IPS DF 6.9 (cell line): Measurements from ENCODE around the gene SLC4A9.

Source experiments
- DNase-seq: peaks from one replicate; pipeline ENCODE4 v3.0.0-alpha.2; 2013; ENCODE audit warnings: low read depth, low spot score
- H3K27ac ChIP-seq: one replicate; pipeline ENCODE4 v1.5.1; 2013; ENCODE audit warnings: low read length, control low read depth
- H3K27me3 ChIP-seq: 2 replicates; pipeline ENCODE4 v1.6.1; 2013; ENCODE audit warnings: mild to moderate bottlenecking, low read length; ENCODE audit not compliant: control insufficient read depth, insufficient read depth
- H3K36me3 ChIP-seq: 2 replicates; pipeline ENCODE4 v1.6.1; 2013; ENCODE audit warnings: low read length; ENCODE audit not compliant: control insufficient read depth, insufficient read depth
- H3K4me1 ChIP-seq: 2 replicates; pipeline ENCODE4 v1.6.1; 2013; ENCODE audit warnings: low read length; ENCODE audit not compliant: control insufficient read depth, insufficient read depth
- H3K4me3 ChIP-seq: 2 replicates; pipeline ENCODE4 v1.5.1; 2013; ENCODE audit warnings: mild to moderate bottlenecking, low read length
- H3K9me3 ChIP-seq: 2 replicates; pipeline ENCODE4 v1.6.1; 2013; ENCODE audit warnings: low read length, inconsistent platforms; ENCODE audit not compliant: control insufficient read depth, insufficient read depth
- WGBS: extraction: QIAGEN DNeasy Blood & Tissue Kit; methylation state at CpG from one replicate; pipeline ENCODE4 v1.1.7; 2013; ENCODE audit warnings: mixed read lengths, missing lambda C conversion rate; ENCODE audit not compliant: insufficient read length, insufficient coverage; 5-methylcytosine and 5-hydroxymethylcytosine counted together

SLC4A9 gene

DNA sequence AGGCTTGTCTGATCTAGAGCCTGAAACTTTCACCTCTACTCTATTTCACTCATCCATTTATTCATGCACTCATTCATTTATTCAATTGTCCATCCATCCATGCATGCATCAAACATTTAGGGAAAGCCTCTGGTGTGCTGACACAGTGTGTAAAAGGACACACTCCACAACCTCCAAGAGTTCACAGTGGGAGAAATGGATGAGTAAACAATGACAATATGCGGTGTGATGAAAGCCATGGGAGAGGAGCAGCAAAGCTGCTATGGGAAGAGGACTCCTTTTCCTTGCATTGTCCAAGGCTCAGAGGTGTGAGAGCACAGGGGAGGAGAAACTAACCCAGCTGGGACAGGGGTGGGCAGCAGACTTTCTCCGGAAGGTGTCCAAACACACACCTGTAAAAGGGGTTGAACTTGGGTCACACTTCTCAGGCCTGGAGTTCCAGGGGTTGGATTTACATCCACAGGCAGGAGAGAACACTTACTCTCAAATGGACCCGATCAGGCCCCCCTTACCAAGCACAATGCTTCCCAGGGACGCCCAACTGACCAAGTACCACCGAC lies 35.9 kb upstream of the SLC4A9 start:
- no peak for DNase-seq
- Histone ChIP-seq H3K9me3 (no peaks in the 10 kb centered on the region), H3K27me3 (no peaks in the 10 kb centered on the region), H3K36me3 (no peaks in the 10 kb centered on the region), H3K27ac (no peak overlapping the region), H3K4me3 (no peak overlapping the region), H3K4me1 (peaks cover 1% of the 10 kb centered on the region; the same call in 1 of the 2 replicates)
- no CpG with 5 or more reads among the region's 5 CpGs for WGBS

DNA sequence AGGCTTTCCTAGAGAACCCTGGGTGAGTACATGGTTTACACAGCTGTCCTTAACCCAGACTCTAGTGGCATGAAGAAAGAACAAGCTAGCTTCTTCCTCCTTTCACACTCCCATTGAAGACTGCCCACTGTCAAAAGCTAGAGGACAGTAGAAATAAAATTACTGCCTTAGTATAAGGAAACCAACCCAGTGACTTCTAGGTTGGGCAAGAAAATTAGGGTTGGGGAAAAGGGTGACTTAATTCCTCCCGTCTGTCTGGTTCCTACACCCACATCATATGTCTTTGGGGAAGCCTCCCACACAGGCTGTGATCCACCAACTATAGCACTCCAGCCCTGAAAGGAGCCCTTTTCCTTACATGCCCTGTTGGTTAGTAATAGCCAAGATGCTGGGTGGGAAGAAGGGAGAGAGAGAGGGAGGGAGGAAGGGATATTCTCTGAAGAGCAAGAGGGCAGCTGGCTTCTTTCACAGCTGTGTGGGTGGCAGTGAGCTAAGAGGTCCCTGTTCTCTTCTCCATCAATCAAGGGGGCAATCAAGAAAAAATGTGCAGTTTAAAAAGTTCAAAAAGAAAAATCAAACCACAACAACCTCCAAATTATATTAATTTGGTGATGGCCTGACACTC lies 35.3 kb upstream of the SLC4A9 start:
- Histone ChIP-seq H3K4me1 (peaks cover 1% of the 10 kb centered on the region; the same call in 1 of the 2 replicates), H3K9me3 (no peaks in the 10 kb centered on the region), H3K4me3 (no peak overlapping the region), H3K27me3 (no peaks in the 10 kb centered on the region), H3K27ac (no peak overlapping the region), H3K36me3 (no peaks in the 10 kb centered on the region)
- no CpG with 5 or more reads among the region's 1 CpG for whole genome bisulfite sequencing
- no peak for DNase-seq

DNA sequence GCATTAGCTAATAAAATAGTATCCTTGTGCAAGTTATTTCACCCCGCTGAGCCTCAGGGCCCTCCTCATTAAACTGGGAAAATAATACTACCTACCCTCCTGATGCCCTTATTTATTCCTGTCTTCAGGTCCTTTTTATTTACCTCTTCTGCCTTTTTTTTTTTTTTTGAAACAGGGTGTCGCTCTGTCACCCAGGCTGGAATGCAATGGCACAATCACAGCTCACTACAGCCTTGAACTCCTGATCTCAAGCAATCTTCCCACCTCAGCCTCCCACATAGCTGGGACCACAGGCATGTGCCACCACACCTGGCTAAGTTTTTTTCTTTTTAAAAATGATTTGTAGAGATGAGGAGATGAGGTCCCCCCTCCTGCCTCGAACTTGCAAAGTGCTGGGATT lies 34.5 kb upstream of the SLC4A9 start:
- DNase-seq: no peak
- Histone ChIP-seq H3K4me3 (no peak overlapping the region), H3K9me3 (no peaks in the 10 kb centered on the region), H3K27me3 (no peaks in the 10 kb centered on the region), H3K4me1 (peaks cover 1% of the 10 kb centered on the region; the same call in 1 of the 2 replicates), H3K27ac (no peak overlapping the region), H3K36me3 (no peaks in the 10 kb centered on the region)
- no CpG with 5 or more reads among the region's 3 CpGs for WGBS

DNA sequence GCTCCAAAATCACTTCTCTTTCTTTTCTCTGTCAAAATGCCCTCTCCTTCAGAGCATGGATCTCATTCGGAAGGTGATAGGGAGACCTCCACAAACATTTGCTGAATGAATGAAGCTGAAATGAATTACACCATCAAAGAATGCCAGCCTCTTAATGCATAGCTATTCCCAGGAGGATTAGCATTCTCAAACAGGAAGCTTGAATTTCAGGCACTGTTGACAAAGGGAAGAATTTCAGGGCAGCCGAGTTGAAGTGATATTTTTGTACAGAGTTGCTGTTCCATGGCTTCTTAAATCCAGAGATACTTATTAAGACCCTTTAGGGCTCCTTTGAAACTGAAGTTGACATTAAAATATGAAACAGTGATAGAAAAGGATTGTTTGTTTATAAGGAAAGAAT lies 32.4 kb upstream of the SLC4A9 start:
- DNase-seq: no peak
- no peaks in the 10 kb centered on the region for H3K36me3 ChIP-seq
- WGBS: no CpG with 5 or more reads among the region's 2 CpGs
- no peak overlapping the region for H3K27ac ChIP-seq
- no peak overlapping the region for H3K4me3 ChIP-seq
- H3K27me3 ChIP-seq: no peaks in the 10 kb centered on the region
- H3K9me3 ChIP-seq: no peaks in the 10 kb centered on the region
- H3K4me1 ChIP-seq: peaks cover 1% of the 10 kb centered on the region; the same call in 1 of the 2 replicates

DNA sequence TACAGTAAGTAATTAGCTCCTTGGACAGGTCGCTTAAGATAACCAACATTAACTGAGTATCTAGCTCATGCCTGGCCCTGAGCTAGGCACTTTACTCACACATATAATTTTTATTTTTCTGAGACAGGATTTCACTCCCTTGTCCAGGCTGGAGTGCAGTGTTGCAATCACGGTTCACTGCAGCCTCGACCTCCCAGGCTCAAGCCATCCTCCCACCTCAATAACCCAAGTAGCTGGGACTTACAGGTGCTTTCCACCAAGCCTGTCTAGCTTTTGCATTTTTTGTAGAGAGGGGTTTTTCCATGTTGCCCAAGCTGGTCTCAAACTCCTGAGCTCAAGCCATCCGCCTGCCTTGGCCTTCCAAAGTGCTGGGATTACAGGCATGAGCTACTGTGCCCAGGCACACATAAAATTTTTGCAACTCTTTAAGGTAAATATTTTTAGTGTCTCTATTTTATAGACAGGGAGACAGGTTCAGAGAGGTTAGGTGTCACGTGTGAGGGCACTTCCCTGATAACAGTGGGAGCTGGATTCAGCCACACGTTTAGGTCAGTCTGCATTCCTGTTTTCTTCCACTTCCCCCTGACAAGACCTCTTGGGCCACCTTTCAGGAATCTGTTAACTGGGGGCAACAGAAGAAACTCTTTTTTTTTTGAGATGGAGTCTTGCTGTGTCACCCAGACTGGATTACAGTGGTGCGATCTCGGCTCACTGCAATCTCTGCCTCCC lies 31.8 kb upstream of the SLC4A9 start:
- Histone ChIP-seq H3K4me1 (peaks cover 1% of the 10 kb centered on the region; the same call in 1 of the 2 replicates), H3K9me3 (no peaks in the 10 kb centered on the region), H3K27me3 (no peaks in the 10 kb centered on the region), H3K4me3 (no peak overlapping the region), H3K27ac (no peak overlapping the region), H3K36me3 (no peaks in the 10 kb centered on the region)
- WGBS: no CpG with 5 or more reads among the region's 8 CpGs
- DNase-seq: no peak

DNA sequence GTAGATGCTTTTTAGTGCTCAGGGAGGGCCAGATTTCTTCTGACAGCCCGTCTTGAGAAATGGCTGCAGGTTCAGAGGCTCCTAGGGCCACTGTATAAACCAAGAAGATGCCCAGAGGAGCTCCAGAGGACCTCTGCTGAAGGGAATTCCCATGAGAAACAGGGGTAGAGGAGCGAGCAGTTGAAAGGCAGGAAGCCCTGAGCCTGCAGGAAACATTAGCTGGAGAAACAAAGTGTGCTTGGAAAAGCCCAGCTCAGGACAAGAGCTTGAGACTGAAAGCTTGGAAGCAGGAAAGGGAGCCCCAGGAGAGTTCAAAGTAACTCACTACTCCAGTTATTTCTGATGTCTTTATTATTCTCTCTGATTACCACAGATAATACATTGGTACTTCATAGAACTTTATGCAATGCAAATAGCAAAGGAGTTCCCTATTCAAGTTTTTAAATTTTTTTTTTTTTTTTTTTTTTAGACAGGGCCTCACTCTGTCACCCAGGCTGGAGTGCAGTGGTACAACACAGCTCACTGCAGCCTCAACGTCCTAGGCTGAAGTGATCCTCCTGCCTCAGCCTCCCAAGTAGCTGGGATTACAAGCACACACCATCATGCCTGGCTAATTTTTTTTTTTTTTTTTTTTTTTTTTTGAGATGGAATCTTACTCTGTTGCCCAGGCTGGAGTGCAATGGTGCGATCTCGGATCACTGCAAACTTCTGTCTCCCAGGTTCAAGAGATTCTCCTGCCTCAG lies 30.1 kb upstream of the SLC4A9 start:
- H3K4me3 ChIP-seq: no peak overlapping the region
- H3K4me1 ChIP-seq: peaks cover 1% of the 10 kb centered on the region; the same call in 1 of the 2 replicates
- H3K27me3 ChIP-seq: no peaks in the 10 kb centered on the region
- H3K36me3 ChIP-seq: no peaks in the 10 kb centered on the region
- no peak for DNase-seq
- H3K27ac ChIP-seq: no peak overlapping the region
- no CpG with 5 or more reads among the region's 5 CpGs for WGBS
- no peaks in the 10 kb centered on the region for H3K9me3 ChIP-seq

DNA sequence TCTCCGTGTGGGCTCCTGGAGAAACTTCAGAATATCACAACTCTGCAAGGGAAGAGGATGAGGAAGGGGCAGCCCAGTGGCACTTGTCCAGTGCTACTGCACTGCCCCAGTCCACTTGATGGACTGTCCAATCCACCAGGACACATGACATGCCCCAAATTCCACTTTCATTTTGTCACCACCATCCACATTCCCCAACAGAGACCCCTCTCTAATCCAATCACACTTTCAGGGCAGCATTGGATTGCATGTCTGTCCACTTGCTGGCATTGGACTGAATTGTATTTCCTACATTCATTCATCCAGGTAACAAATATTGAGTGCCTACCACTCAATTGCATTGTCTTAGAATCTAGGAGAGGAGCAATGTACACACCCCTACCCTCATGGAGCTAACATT lies 28.4 kb upstream of the SLC4A9 start:
- Histone ChIP-seq H3K27ac (no peak overlapping the region), H3K4me1 (peaks cover 1% of the 10 kb centered on the region; the same call in 1 of the 2 replicates), H3K36me3 (no peaks in the 10 kb centered on the region), H3K4me3 (no peak overlapping the region), H3K9me3 (no peaks in the 10 kb centered on the region), H3K27me3 (no peaks in the 10 kb centered on the region)
- no CpG with 5 or more reads among the region's 1 CpG for WGBS
- no peak for DNase-seq

DNA sequence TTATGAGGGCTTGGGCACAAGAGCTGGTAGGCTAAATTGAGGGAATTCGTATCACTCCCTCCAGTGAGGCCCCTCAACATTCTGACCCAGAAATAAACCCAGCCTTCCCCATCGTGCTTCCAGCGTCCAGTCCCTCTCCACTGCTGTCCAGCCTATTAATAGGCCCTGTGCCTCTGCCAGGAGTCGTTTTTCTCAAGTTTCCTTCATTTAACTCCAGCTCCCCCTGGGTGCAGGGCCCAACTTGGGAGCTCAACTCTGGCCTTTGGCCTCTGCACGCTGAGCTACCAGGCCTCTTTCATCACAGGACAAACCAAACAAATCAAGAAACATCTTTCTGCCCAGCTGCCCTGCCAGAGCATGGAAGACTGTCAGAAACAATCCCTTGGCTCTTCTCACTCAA lies 23.6 kb upstream of the SLC4A9 start:
- no peaks in the 10 kb centered on the region for H3K36me3 ChIP-seq
- no CpG with 5 or more reads among the region's 5 CpGs for WGBS
- H3K27ac ChIP-seq: no peak overlapping the region

DNA sequence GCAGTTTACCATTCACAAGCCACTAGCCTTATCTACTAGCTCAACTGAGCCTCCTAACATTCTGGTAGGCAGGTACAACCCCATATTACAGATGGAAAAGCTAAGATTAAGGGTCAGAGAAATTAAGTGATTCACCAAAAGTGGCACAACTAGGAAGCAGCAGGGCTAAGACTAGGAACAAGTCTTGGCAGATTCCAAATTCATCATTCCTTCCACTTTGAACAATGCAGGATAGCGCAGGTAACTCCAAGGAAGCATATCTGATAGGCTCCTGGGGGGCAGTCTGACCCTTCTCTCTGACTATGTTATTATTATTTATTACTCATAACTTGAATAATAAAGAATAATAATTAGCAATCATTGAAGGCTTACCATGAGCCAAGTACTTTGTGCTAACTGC lies 22.1 kb upstream of the SLC4A9 start:
- Histone ChIP-seq H3K36me3 (no peaks in the 10 kb centered on the region), H3K4me1 (no peaks in the 10 kb centered on the region)
- DNase-seq: no peak

More for the DNA sequence above, 23.6 kb upstream of the SLC4A9 start:
- DNase-seq: no peak
- Histone ChIP-seq H3K9me3 (no peaks in the 10 kb centered on the region), H3K4me1 (no peaks in the 10 kb centered on the region), H3K27me3 (no peaks in the 10 kb centered on the region), H3K4me3 (no peak overlapping the region)

DNA sequence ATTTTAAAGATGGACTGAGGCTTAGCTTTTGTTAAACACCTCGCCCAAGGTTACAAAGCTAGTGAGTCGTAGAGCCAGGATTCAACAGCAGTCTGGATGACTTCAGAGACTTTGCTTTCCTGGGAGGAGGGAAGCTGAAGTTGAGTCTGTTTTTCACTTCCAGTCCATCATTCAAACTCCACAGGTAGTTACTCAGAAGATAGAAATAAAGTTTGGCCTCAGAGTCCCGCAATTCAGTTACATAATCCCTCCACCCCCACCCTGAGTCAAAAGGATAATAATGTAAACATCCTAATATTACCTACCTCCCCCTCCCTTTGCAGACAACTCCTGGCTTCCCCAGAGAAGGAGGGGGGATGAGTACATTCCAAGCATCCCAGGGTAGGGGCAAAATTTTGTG lies 21.7 kb upstream of the SLC4A9 start:
- H3K4me1 ChIP-seq: no peaks in the 10 kb centered on the region
- no peak overlapping the region for H3K4me3 ChIP-seq
- H3K36me3 ChIP-seq: no peaks in the 10 kb centered on the region
- H3K27ac ChIP-seq: no peak overlapping the region
- no peak for DNase-seq
- no peaks in the 10 kb centered on the region for H3K9me3 ChIP-seq
- no peaks in the 10 kb centered on the region for H3K27me3 ChIP-seq
- no CpG with 5 or more reads among the region's 3 CpGs for WGBS

More for the DNA sequence above, 22.1 kb upstream of the SLC4A9 start:
- no peaks in the 10 kb centered on the region for H3K27me3 ChIP-seq
- no peaks in the 10 kb centered on the region for H3K9me3 ChIP-seq
- no peak overlapping the region for H3K27ac ChIP-seq
- WGBS: no CpG with 5 or more reads among the region's 1 CpG
- H3K4me3 ChIP-seq: no peak overlapping the region
